PC-3 (cell line): ENCODE data around the gene MTM1. TPM values are rescaled to one million over a fixed set of nuclear protein-coding genes. Genes with fewer than 3 reads are reported as not detected.

Source experiments
- ATAC-seq: fragments of 200-7000 bp; cut with Tn5 transposase; 2 replicates; pipeline ENCODE4 v1.9.1; 2020; ENCODE audit warnings: mild to moderate bottlenecking, moderate library complexity
- BruUV-seq: library from RNA; stranded (reverse); fragments of 400-500 nt; replicated peaks from 2 replicates; lab custom pipeline; 2021; lab: Mats Ljungman, UMichigan
- CTCF ChIA-PET: fragments of 300-600 bp; sonication (Branson Sonifier 250); formaldehyde crosslinking; loops from one replicate; lab custom pipeline; 2022; ENCODE audit warnings: antibody characterized with exemption; lab: Charles Lee
- POLR2A ChIA-PET: fragments of 300-600 bp; sonication (Branson Sonifier 250); formaldehyde crosslinking; loops from one replicate; lab custom pipeline; 2022; ENCODE audit warnings: antibody characterized with exemption; ENCODE audit not compliant: unreplicated experiment; lab: Charles Lee
- DNase-seq: peaks from one replicate; pipeline ENCODE4 v3.0.0-alpha.2; 2015
- H2AFZ ChIP-seq: fragments of 300-600 bp; sonication (generic); 2 replicates; pipeline ENCODE4 v1.6.0; 2016; ENCODE audit warnings: antibody characterized with exemption, low read length
- H3F3A ChIP-seq: fragments of 300-600 bp; sonication (generic); one replicate; pipeline ENCODE4 v1.6.0; 2017; ENCODE audit warnings: antibody characterized with exemption, low read length, control low read depth, mild to moderate bottlenecking; ENCODE audit not compliant: unreplicated experiment
- H3K27ac ChIP-seq: fragments of 300-600 bp; sonication (generic); 2 replicates; pipeline ENCODE4 v1.5.1; 2016; ENCODE audit warnings: mild to moderate bottlenecking, low read length
- H3K27me3 ChIP-seq: fragments of 300-600 bp; sonication (generic); 2 replicates; pipeline ENCODE4 v1.6.1; 2016; ENCODE audit warnings: low read length, mixed read lengths
- H3K36me3 ChIP-seq: fragments of 300-600 bp; sonication (generic); 2 replicates; pipeline ENCODE4 v1.6.1; 2016; ENCODE audit warnings: low read depth, mixed run types, low read length, mixed read lengths
- H3K4me1 ChIP-seq: fragments of 300-600 bp; sonication (generic); 2 replicates; pipeline ENCODE4 v1.5.1; 2016; ENCODE audit warnings: low read length; ENCODE audit not compliant: insufficient read depth
- H3K4me2 ChIP-seq: fragments of 300-600 bp; sonication (generic); 2 replicates; pipeline ENCODE4 v1.6.0; 2016; ENCODE audit warnings: low read length
- H3K4me3 ChIP-seq: fragments of 300-600 bp; sonication (generic); 2 replicates; pipeline ENCODE4 v1.5.1; 2016; ENCODE audit warnings: mild to moderate bottlenecking, low read length, mixed read lengths
- H3K79me2 ChIP-seq: fragments of 300-600 bp; sonication (generic); 2 replicates; pipeline ENCODE4 v1.6.1; 2017; ENCODE audit warnings: low read length, mixed read lengths
- H3K9ac ChIP-seq: fragments of 300-600 bp; sonication (generic); 2 replicates; pipeline ENCODE4 v1.6.0; 2016; ENCODE audit warnings: mild to moderate bottlenecking, low read length
- H3K9me2 ChIP-seq: fragments of 300-600 bp; sonication (generic); replicated peaks from 2 replicates; pipeline ENCODE4 v1.6.1; 2016; ENCODE audit warnings: mixed run types, low read length, mixed read lengths
- H3K9me3 ChIP-seq: fragments of 300-600 bp; sonication (generic); 2 replicates; pipeline ENCODE4 v1.6.1; 2016; ENCODE audit warnings: low read length, mixed read lengths
- H4K20me1 ChIP-seq: fragments of 300-600 bp; sonication (generic); 2 replicates; pipeline ENCODE4 v1.6.1; 2016; ENCODE audit warnings: low read length, mixed read lengths
- EZH2 ChIP-seq: fragments of 300-600 bp; sonication (generic); IDR thresholded peaks from one replicate; pipeline ENCODE4 v1.6.1; 2017; ENCODE audit warnings: antibody characterized with exemption, mild to moderate bottlenecking, low read length; ENCODE audit not compliant: unreplicated experiment
- EZH2phosphoT487 ChIP-seq: fragments of 300-600 bp; sonication (generic); IDR thresholded peaks from 2 replicates; pipeline ENCODE4 v1.6.1; 2018; ENCODE audit warnings: mild to moderate bottlenecking, antibody characterized with exemption, low read length, borderline replicate concordance
- intact Hi-C: fragments of 100-400 bp; cut with micrococcal nuclease; formaldehyde crosslinking; loops from 2 replicates; pipeline ENCODE4 v1.9.0; 2023
- total RNA-seq: library from RNA; depleted of rRNA; stranded (reverse); fragments of >200 nt; gene quantifications from 2 replicates; pipeline ENCODE4 v1.2.3, GENCODE V29; 2014
- TF ChIP-seq, protein P1 (sequence below): fragments of 300-600 bp; sonication (generic); conservative IDR thresholded peaks from 2 replicates; pipeline ENCODE4 v1.5.1; 2017; ENCODE audit warnings: antibody characterized with exemption, low read depth, mild to moderate bottlenecking, low read length

The MTM1 gene
- total RNA-seq, 1 experiment from 2014 or later, result 13.7 TPM

DNA sequence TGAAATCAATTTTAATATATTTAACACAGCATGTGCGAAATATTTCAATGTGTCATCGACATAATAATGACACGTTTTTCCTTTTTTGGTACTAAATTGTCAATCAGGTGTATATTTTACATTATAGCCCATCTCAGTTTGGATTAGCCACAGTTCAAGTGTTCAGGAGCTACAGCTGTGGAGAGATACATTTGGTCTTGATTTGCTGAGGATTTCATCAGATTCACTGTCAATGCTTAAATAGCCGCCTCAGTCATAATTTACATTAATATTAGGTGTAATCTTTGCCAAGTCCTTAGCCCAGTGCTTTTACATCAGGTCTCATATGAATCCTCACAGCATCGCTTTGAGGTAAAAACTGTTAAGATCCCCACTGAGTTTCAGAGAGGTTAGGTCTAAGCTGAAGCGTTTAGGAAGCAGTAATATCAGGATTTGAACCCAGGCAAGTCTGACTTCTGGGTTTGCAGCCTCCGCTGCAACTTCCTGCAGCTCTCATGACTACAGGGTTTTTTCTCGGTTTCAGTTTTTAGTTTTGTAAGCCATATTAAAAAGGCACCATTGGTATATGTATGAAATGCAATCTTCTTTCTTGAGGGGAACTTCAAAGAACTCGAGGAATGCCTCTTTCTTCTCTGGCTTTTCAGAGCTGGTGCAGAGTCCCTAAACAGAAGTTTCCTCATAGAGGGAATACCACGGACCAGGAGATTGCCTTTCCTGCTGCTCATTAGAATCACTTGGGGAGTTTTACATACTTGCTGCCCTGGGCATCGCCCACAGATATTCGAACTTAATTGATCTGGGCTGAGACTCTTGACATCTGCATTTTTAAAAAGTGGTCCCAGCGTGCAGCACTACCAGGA is 6.4 kb downstream of the MTM1 start:
- ATAC-seq (no peak), DNase-seq (no peak)
- ChIA-PET POLR2A (no interaction called here), CTCF (no interaction called here)
- intact Hi-C loops, result loop anchor here (5.0 kb wide), 2 partner anchors 68 to 612 kb away; no protein-coding TSS in a partner anchor
- no peaks in the 10 kb centered on the region for H3F3A ChIP-seq
- H3K9me3 ChIP-seq, result no peaks in the 10 kb centered on the region
- H3K4me2 ChIP-seq, result peak overlapping the region; percentile 78
- H4K20me1 ChIP-seq, result no peaks in the 10 kb centered on the region
- peaks cover 72% of the 10 kb centered on the region for H3K4me1 ChIP-seq
- H3K27me3 ChIP-seq, result no peaks in the 10 kb centered on the region
- H3K79me2 ChIP-seq, result peaks cover 91% of the 10 kb centered on the region
- TF ChIP-seq EZH2phosphoT487, result no peak
- no peak for TF ChIP-seq EZH2
- TF ChIP-seq, protein P1, sequence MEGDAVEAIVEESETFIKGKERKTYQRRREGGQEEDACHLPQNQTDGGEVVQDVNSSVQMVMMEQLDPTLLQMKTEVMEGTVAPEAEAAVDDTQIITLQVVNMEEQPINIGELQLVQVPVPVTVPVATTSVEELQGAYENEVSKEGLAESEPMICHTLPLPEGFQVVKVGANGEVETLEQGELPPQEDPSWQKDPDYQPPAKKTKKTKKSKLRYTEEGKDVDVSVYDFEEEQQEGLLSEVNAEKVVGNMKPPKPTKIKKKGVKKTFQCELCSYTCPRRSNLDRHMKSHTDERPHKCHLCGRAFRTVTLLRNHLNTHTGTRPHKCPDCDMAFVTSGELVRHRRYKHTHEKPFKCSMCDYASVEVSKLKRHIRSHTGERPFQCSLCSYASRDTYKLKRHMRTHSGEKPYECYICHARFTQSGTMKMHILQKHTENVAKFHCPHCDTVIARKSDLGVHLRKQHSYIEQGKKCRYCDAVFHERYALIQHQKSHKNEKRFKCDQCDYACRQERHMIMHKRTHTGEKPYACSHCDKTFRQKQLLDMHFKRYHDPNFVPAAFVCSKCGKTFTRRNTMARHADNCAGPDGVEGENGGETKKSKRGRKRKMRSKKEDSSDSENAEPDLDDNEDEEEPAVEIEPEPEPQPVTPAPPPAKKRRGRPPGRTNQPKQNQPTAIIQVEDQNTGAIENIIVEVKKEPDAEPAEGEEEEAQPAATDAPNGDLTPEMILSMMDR, result no peak
- no peaks in the 10 kb centered on the region for H3K9me2 ChIP-seq
- 0 out of 2 replicates have a peak, but pooled peaks cover 7% of the 10 kb centered on the region for H3K36me3 ChIP-seq
- peak overlapping the region; percentile 80 for H3K27ac ChIP-seq
- 0 out of 2 replicates have a peak overlapping the region, but pooled peaks have one; percentile 29 for H2AFZ ChIP-seq
- H3K4me3 ChIP-seq, result peak overlapping the region; percentile 54; the same call in 1 of the 2 replicates
- no TSS peak for BruUV-seq
- H3K9ac ChIP-seq, result 0 out of 2 replicates have a peak overlapping the region, but pooled peaks have one; percentile 7

DNA sequence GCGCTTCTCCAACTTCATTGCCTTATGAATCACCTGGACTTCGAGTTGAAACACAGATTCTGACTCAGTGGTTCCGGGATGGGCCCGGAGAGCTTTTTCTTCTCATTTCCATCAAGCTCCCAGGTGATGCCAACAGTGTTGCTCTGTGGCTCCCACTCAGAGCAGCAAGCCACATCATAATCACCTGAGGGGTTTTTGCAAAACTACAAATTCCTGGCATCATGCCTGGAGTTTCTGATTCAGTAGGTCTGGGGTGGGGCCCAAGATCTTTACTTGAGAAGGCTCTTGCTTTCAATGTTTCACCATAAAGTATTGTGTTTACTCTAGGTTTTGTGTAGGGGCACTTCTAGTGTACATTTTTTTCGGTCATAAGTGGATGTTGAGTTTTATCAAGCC is 7.0 kb downstream of the MTM1 start:
- 0 out of 2 replicates have a peak, but pooled peaks cover 7% of the 10 kb centered on the region for H3K36me3 ChIP-seq
- no peak overlapping the region for H2AFZ ChIP-seq
- H3K9me2 ChIP-seq, result no peaks in the 10 kb centered on the region
- no peak overlapping the region for H3K9ac ChIP-seq
- peak overlapping the region; percentile 80 for H3K27ac ChIP-seq
- no TSS peak for BruUV-seq
- H3K9me3 ChIP-seq, result no peaks in the 10 kb centered on the region
- no peak for TF ChIP-seq EZH2
- H4K20me1 ChIP-seq, result no peaks in the 10 kb centered on the region
- H3F3A ChIP-seq, result no peaks in the 10 kb centered on the region
- H3K27me3 ChIP-seq, result no peaks in the 10 kb centered on the region
- peaks cover 91% of the 10 kb centered on the region for H3K79me2 ChIP-seq
- ChIA-PET CTCF (no interaction called here), POLR2A (no interaction called here)
- H3K4me2 ChIP-seq, result peak overlapping the region; percentile 78
- peaks cover 69% of the 10 kb centered on the region for H3K4me1 ChIP-seq
- intact Hi-C loops, result loop anchor here (5.0 kb wide), 2 partner anchors 67 to 613 kb away; no protein-coding TSS in a partner anchor
- peak overlapping the region; percentile 54; the same call in 1 of the 2 replicates for H3K4me3 ChIP-seq
- DNase-seq, result peak; percentile 98
- ATAC-seq, result peak; percentile 79

DNA sequence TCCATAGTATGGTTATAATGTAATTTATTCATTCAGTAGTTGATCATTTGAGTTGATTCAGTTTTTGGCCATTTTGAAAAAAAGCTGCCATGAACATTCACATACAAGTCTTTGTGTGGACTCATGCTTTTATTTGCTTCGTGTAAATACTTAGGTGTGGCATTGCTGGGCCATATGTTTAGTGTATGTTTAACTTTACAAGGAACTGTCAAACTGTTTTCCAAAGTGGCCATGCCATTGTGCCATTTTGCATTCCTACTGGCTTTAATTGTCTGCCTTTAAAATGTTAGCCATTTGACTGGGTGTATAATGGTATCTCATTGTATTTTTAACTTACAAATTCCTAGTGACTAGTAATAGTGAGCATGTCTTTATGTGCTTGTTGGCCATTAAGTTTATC is 8.8 kb downstream of the MTM1 start:
- POLR2A ChIA-PET, result no interaction called here
- ATAC-seq (no peak), DNase-seq (peak; percentile 35)
- Histone ChIP-seq H3F3A (no peaks in the 10 kb centered on the region), H3K9ac (no peak overlapping the region), H3K27me3 (no peaks in the 10 kb centered on the region), H2AFZ (no peak overlapping the region), H3K9me2 (no peaks in the 10 kb centered on the region), H4K20me1 (no peaks in the 10 kb centered on the region), H3K36me3 (0 out of 2 replicates have a peak, but pooled peaks cover 7% of the 10 kb centered on the region), H3K9me3 (no peaks in the 10 kb centered on the region), H3K4me3 (no peak overlapping the region), H3K27ac (no peak overlapping the region), H3K4me2 (no peak overlapping the region), H3K79me2 (peaks cover 81% of the 10 kb centered on the region), H3K4me1 (peaks cover 66% of the 10 kb centered on the region)
- intact Hi-C loops, result loop anchor here (5.0 kb wide), 2 partner anchors 65 to 615 kb away; no protein-coding TSS in a partner anchor
- no TSS peak for BruUV-seq
- TF ChIP-seq EZH2, result no peak
- no peak for TF ChIP-seq EZH2phosphoT487
- TF ChIP-seq, protein P1, result no peak
- CTCF ChIA-PET, result no interaction called here
